NT2/D1 (cell line): ENCODE measurements around the gene INPP5D.

ENCODE experiments used
- SUZ12 ChIP-seq: IDR thresholded peaks from 2 replicates; pipeline ENCODE4 v1.6.1; 2011; ENCODE audit not compliant: insufficient read length, insufficient read depth; ENCODE audit errors: extremely low read depth
- ZNF274 ChIP-seq: IDR thresholded peaks from 2 replicates; pipeline ENCODE4 v1.6.1; 2011; ENCODE audit warnings: mild to moderate bottlenecking, low read depth, low read length

DNA sequence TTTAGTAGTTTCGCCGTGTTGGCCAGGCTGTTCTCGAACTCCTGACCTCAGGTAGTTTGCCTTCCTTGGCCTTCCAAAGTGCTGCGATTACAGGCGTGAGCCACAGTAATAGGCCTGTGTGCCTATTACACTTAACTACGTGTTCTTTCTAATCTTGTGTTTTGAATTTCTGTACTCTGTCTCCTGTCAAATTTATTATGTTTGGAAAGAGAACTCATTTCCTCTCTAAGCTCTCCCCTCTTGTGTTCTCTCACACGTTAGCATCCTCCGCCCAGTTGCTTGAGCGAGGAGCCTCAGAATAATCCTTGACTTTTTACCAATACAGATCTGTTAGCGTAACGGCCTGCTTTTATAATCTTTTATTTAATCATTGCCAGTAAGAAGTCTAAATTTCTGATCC, 195.0 kb downstream of the INPP5D start:
- TF ChIP-seq SUZ12 (no peak), ZNF274 (no peak)
